Loucy (cell line): ENCODE data around the gene FHOD1.

ENCODE experiments used
- H2AFZ ChIP-seq: fragments of 200-600 bp; sonication (generic); 2 replicates; pipeline ENCODE4 v1.6.0; 2016; ENCODE audit warnings: antibody characterized with exemption, mild to moderate bottlenecking, low read length, moderate library complexity
- H3F3A ChIP-seq: fragments of 200-600 bp; 2 replicates; pipeline ENCODE4 v1.6.0; 2016; ENCODE audit warnings: antibody characterized with exemption, low read depth, mild to moderate bottlenecking
- H3K27me3 ChIP-seq: fragments of 200-600 bp; sonication (generic); 2 replicates; pipeline ENCODE4 v1.6.1; 2014; ENCODE audit warnings: low read length, mild to moderate bottlenecking; ENCODE audit not compliant: insufficient read depth, poor library complexity, severe bottlenecking
- H3K36me3 ChIP-seq: fragments of 200-600 bp; sonication (generic); 2 replicates; pipeline ENCODE4 v1.6.1; 2016; ENCODE audit warnings: low read length; ENCODE audit not compliant: insufficient read depth
- H3K4me1 ChIP-seq: fragments of 200-600 bp; sonication (generic); 2 replicates; pipeline ENCODE4 v1.5.1; 2014; ENCODE audit warnings: low read length, mild to moderate bottlenecking; ENCODE audit not compliant: insufficient read depth, poor library complexity, severe bottlenecking
- H3K4me2 ChIP-seq: fragments of 200-600 bp; sonication (generic); 2 replicates; pipeline ENCODE4 v1.6.0; 2014; ENCODE audit warnings: antibody characterized with exemption, low read length, low read depth, mild to moderate bottlenecking; ENCODE audit not compliant: poor library complexity, severe bottlenecking
- H3K4me3 ChIP-seq: fragments of 200-600 bp; sonication (generic); 2 replicates; pipeline ENCODE4 v1.5.1; 2014; ENCODE audit warnings: low read length, mild to moderate bottlenecking, mixed read lengths; ENCODE audit not compliant: poor library complexity, severe bottlenecking
- H3K79me2 ChIP-seq: fragments of 200-600 bp; sonication (generic); 2 replicates; pipeline ENCODE4 v1.6.1; 2014; ENCODE audit warnings: low read length; ENCODE audit not compliant: insufficient read depth
- H3K9ac ChIP-seq: fragments of 200-600 bp; sonication (generic); 2 replicates; pipeline ENCODE4 v1.6.0; 2014; ENCODE audit warnings: mild to moderate bottlenecking, low read depth, low read length, moderate library complexity; ENCODE audit not compliant: poor library complexity, severe bottlenecking
- H3K9me2 ChIP-seq: fragments of 200-600 bp; sonication (generic); replicated peaks from 2 replicates; pipeline ENCODE4 v1.6.1; 2016; ENCODE audit warnings: low read depth, low read length, mixed read lengths
- H3K9me3 ChIP-seq: fragments of 200-600 bp; sonication (generic); 2 replicates; pipeline ENCODE4 v1.6.1; 2014; ENCODE audit warnings: mild to moderate bottlenecking, antibody characterized with exemption, low read length, low read depth; ENCODE audit not compliant: insufficient read depth
- H4K20me1 ChIP-seq: fragments of 200-600 bp; sonication (generic); 2 replicates; pipeline ENCODE4 v1.6.0; 2014; ENCODE audit warnings: antibody characterized with exemption, low read length, mild to moderate bottlenecking; ENCODE audit not compliant: insufficient read depth, poor library complexity, severe bottlenecking
- CTCF ChIP-seq: fragments of 200-600 bp; sonication (generic); conservative IDR thresholded peaks from 2 replicates; pipeline ENCODE4 v1.5.1; 2014; ENCODE audit warnings: mild to moderate bottlenecking, antibody characterized with exemption, low read length
- EZH2phosphoT487 ChIP-seq: fragments of 200-600 bp; IDR thresholded peaks from 2 replicates; pipeline ENCODE4 v1.6.1; 2018; ENCODE audit warnings: antibody characterized with exemption, mild to moderate bottlenecking, moderate library complexity, borderline replicate concordance

FHOD1 gene

GRCh38 chr16:67238278-67238575 lies 9.1 kb downstream of the FHOD1 start:
- TF ChIP-seq CTCF (no peak), EZH2phosphoT487 (no peak)
- H3K79me2 ChIP-seq, result peaks cover 24% of the 10 kb centered on the region; the same call in 1 of the 2 replicates
- no peak overlapping the region for H3K4me2 ChIP-seq
- H4K20me1 ChIP-seq, result no peaks in the 10 kb centered on the region
- no peak overlapping the region for H2AFZ ChIP-seq
- no peaks in the 10 kb centered on the region for H3K9me2 ChIP-seq
- peaks cover 37% of the 10 kb centered on the region; the same call in 1 of the 2 replicates for H3K36me3 ChIP-seq
- peaks cover 22% of the 10 kb centered on the region for H3K4me1 ChIP-seq
- H3K27me3 ChIP-seq, result no peaks in the 10 kb centered on the region
- H3K4me3 ChIP-seq, result no peak overlapping the region
- no peak overlapping the region for H3K9ac ChIP-seq
- no peaks in the 10 kb centered on the region for H3F3A ChIP-seq
- no peaks in the 10 kb centered on the region for H3K9me3 ChIP-seq

GRCh38 chr16:67237396-67238277 lies 9.6 kb downstream of the FHOD1 start:
- Histone ChIP-seq H3K9me2 (no peaks in the 10 kb centered on the region), H3K4me1 (peaks cover 19% of the 10 kb centered on the region), H3K9me3 (no peaks in the 10 kb centered on the region), H3K4me2 (no peak overlapping the region), H3K4me3 (no peak overlapping the region), H3K9ac (no peak overlapping the region), H3K27me3 (no peaks in the 10 kb centered on the region), H3K79me2 (peaks cover 20% of the 10 kb centered on the region; the same call in 1 of the 2 replicates), H3F3A (no peaks in the 10 kb centered on the region), H4K20me1 (no peaks in the 10 kb centered on the region), H3K36me3 (peaks cover 39% of the 10 kb centered on the region; the same call in 1 of the 2 replicates), H2AFZ (no peak overlapping the region)
- no peak for TF ChIP-seq CTCF
- no peak for TF ChIP-seq EZH2phosphoT487

GRCh38 chr16:67236563-67237395 lies 10.5 kb downstream of the FHOD1 start:
- H3K4me1 ChIP-seq, result peaks cover 10% of the 10 kb centered on the region

More at GRCh38 chr16:67236563-67237395, 10.5 kb downstream of the FHOD1 start:
- no peaks in the 10 kb centered on the region for H3K9me3 ChIP-seq
- H4K20me1 ChIP-seq, result no peaks in the 10 kb centered on the region
- peaks cover 12% of the 10 kb centered on the region; the same call in 1 of the 2 replicates for H3K79me2 ChIP-seq
- no peak for TF ChIP-seq EZH2phosphoT487
- TF ChIP-seq CTCF, result no peak
- H3F3A ChIP-seq, result no peaks in the 10 kb centered on the region
- H2AFZ ChIP-seq, result no peak overlapping the region
- no peak overlapping the region for H3K4me3 ChIP-seq
- peaks cover 40% of the 10 kb centered on the region; the same call in 1 of the 2 replicates for H3K36me3 ChIP-seq
- H3K27me3 ChIP-seq, result no peaks in the 10 kb centered on the region
- no peak overlapping the region for H3K9ac ChIP-seq
- H3K4me2 ChIP-seq, result no peak overlapping the region
- H3K9me2 ChIP-seq, result no peaks in the 10 kb centered on the region
